ENCODE data around the gene MEGF11. TPM values are rescaled to one million over a fixed set of nuclear protein-coding genes. Genes with fewer than 3 reads are reported as not detected.

The MEGF11 gene
- total RNA-seq, 2 experiments from 2014 or later, result not detected

DNA sequence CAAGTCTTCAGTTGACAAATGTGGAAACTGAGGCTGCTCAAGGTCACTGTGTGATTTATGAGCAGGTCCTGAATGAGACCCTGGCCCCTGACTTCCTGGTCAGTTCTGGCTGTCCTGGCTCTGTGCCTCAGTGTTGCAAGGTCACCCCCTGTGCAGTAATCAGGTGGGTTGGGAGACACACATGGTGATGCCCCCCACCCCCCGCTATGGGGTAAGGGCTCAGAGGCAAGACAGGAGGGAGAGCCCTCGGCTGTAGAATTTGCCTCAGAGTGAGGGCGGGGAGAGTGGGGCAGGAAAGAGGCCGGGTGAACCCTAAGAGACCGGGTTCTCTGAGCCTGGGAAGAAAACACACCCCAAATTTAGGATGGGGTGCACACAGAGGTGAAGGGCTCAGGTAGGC, 98.5 kb downstream of the MEGF11 start:
- CTCF ChIA-PET, result no interaction called here
- POLR2A ChIA-PET, result no interaction called here

GRCh38 chr15:66154581-66154980, 99.0 kb downstream of the MEGF11 start:
- CTCF ChIA-PET, result no interaction called here

DNA sequence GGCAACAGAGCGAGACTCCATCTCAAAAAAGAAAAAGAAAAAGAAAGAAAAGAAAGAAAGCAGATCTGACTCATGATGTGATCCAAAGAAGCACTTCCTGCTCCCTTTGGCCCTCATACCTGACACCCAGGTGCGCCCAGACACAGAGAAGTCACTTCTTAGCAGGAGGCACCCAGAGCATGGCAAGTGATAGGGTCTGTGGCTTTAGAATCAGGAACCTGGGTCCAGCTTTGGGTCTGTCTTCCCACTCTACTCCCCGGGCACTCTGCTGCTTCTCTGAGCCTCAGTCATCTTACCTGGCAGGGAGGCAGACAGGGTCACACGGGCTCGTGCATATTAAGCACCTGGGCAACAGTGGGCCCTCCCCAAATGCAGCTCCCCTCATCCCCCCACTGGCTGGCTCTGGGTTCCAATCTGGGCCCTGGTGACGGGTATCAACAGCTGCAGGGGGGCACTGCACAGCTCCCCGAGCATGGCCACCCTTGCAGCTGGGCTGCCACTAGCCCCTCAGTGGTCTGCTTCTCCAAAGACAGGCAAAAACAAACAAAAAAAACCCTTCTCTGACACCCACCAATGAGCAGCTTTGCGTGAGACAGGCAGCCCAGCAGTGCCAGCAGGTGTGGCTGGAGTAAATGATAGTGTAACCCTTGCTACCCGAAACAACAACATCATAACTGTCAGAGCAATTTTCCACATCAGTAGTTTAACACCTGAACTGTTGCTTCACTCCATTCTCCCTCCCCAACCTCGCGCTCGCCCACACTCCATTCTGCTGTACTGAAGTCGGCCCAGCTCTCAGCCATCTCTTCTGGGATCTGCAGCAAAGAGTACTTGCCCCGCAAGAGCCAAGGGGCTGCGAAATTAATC, 99.8 kb downstream of the MEGF11 start:
- CTCF ChIA-PET, result no interaction called here
- POLR2A ChIA-PET, result no interaction called here

More at GRCh38 chr15:66154581-66154980, 99.0 kb downstream of the MEGF11 start:
- POLR2A ChIA-PET, result no interaction called here

DNA sequence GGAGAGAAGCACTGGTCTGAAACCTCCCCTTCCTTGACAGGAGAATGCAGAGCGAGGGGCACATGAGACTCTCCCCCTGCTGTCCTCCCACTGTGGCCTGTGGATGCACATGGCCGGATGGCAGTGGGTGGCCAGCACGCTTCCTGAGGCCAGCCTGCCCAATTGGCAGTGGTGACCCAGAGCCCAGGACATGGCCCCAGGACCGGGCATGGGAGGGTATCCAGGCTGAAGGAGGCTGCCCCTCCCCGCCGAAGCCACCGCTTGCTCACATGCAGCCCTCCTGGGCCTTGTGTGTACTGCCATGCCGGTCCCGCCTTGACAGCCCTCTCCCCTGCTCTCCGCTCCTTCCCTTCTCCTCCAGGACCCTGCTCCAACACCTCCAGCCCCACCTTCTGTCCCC, 100.9 kb downstream of the MEGF11 start:
- POLR2A ChIA-PET, result no interaction called here
- CTCF ChIA-PET, result no interaction called here

DNA sequence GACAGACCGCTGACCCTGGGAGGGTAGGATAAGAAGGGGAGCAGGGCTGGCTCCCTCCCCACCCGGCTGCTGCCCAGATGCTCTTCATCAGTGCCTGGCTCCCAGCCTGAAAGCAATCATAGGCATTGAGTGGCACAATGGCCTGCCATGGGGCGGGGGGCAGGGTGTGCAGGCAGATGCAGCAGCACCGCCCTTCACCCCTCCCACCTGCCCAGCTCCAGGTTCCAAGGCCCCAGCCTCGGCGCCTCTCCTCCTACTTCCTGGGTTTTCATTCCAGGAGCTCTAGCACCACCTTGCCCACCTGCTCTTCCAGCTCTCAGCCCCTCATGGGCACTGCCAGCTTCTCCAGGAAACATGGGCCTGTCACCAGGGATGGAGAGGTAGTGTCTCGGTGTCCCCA, 101.7 kb downstream of the MEGF11 start:
- POLR2A ChIA-PET, result no interaction called here
- CTCF ChIA-PET, result interaction anchor here (1.3 kb wide), 1 partner anchor 28 kb away, joined by 3 read pairs; no protein-coding TSS in a partner anchor

DNA sequence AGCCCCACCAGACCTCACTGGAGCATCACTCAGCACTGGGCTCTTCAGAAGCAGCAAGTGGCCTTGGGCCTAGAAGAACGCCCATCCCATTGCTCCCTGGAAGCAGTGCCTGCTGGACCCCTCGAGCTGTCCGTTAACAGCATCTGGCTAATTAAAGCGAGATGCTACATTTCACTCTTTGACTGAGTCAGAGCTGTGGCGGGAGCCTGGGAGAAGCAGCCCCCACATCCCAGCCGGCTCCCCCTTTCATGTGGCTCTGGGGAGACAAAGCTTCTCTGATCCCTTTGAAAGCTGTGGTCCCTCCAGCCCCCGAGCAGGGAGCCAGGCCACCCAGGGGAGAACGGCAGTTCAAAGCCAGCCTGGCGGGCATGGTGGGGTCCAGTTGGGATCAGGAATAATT, 103.7 kb downstream of the MEGF11 start:
- ChIA-PET POLR2A (no interaction called here), CTCF (no interaction called here)

- ChIA-PET POLR2A (no interaction called here), CTCF (no interaction called here)
Measured at GRCh38 chr15:66148187-66148586, 105.4 kb downstream of the MEGF11 start.

- CTCF ChIA-PET, result no interaction called here
- POLR2A ChIA-PET, result no interaction called here
Measured at GRCh38 chr15:66147440-66147839, 106.1 kb downstream of the MEGF11 start.

DNA sequence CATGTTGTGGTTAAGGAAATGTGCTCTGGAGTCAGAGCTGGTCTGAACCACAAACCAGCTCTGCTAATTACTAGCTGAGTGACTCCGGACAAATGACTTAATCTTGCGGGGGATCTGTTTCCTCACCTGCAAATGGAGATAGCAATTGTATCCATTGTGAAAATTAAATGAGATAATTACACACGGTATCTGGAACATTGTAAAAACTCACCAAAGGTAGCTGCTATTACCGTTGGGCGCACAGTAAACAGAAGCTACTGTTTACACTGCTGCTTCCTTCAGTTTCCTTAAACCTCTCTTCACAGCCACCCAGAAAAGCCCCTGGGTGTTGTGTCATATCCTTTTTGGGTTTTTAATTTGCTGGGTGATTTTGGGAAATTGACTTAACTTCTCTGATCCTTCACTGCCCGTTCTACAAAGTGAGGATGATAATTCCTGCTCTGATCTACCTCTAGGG, 107.8 kb downstream of the MEGF11 start:
- CTCF ChIA-PET, result no interaction called here
- POLR2A ChIA-PET, result no interaction called here

- CTCF ChIA-PET, result no interaction called here
- POLR2A ChIA-PET, result no interaction called here
Measured at GRCh38 chr15:66144978-66145725, 108.4 kb downstream of the MEGF11 start.

DNA sequence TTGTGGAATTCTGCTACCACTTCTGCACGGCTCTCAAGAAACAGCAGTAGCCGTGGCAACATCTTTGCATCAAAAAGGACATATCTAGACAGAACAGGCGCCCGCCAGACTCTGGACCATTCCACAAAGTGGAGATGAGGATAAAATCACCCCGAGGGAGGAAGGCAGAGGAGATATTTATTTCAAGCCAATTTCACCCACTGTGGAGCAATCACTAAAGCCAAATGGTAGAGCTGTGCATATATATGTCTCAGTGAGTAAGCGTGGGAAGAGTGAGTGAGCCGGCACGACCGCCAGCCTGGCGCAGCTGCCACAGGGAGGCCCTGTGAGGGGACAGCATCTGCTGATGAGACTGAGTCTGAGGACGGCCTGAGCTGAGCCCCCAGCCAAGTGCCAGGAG, 111.3 kb downstream of the MEGF11 start:
- CTCF ChIA-PET, result no interaction called here
- POLR2A ChIA-PET, result no interaction called here

DNA sequence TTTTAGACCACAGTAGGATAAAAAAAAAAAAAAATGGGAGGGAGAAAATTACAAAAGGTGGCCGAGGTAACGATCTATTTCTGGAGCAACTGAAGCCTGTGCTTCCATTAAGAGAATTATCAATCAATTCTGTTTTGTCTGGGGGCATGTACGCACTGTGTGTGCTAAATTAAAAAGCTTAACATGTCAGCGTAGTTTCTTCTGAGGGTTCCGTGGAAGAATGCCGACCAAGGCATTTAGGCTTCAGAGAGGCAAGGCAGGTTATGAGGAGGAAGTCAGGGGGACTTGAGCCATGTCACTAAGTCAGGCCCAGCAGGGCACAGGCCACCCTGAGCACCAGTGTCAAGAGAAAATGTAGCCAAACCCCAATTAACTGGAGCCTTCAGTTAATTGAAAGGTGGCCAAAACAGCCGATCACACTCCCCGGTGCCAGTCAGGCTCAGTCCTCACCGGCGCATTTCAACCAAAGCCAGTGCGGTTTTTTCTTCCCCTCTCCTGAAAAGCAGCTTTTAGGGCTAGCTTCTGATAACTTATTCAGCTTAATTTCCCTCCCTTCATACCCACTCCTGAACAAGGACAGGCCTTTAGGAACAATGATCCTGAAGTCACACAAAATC, 113.9 kb downstream of the MEGF11 start:
- CTCF ChIA-PET, result no interaction called here
- POLR2A ChIA-PET, result no interaction called here

DNA sequence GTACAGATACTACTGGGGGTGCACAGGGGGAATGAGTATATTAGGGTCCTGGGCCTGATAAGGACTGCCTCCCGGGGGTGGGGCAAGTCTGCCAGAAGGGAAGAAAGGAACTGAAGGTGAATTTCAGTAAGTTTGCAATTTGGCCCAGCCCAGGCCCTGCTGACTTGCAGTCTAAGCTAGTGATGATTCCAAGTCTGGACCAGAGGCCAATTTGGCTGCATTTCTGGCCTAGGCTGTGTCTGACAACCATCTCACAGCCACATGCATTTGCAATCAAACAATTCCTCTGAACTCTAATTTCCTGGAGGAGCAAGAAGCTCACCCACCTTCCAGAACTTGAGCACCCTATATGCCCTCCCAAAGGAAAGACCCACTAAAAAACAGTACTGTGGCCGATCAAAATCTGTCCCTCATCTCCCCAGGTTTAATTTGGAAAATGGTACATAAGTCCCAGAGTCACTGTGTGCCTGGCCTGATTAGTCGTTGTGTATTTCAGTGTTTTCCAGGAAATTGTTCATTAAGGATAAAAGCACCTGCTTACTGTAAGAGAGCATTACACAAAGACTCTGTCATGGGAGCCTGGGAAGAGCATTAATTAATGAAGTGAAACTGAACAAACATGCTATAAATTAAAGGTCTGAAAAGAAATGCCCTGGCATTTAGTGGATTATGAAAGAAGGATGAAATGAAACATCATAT, 114.5 kb downstream of the MEGF11 start:
- ChIA-PET POLR2A (no interaction called here), CTCF (no interaction called here)

- ChIA-PET CTCF (no interaction called here), POLR2A (no interaction called here)
Measured at GRCh38 chr15:66138096-66138783, 115.3 kb downstream of the MEGF11 start.

- ChIA-PET CTCF (no interaction called here), POLR2A (no interaction called here)
Measured at GRCh38 chr15:66136948-66137347, 116.6 kb downstream of the MEGF11 start.

- ChIA-PET CTCF (no interaction called here), POLR2A (no interaction called here)
Measured at GRCh38 chr15:66135664-66136063, 117.9 kb downstream of the MEGF11 start.

- ChIA-PET CTCF (no interaction called here), POLR2A (no interaction called here)
Measured at GRCh38 chr15:66134284-66134683, 119.3 kb downstream of the MEGF11 start.

GRCh38 chr15:66133247-66133885, 120.2 kb downstream of the MEGF11 start:
- CTCF ChIA-PET, result no interaction called here

GRCh38 chr15:66132251-66132816, 121.2 kb downstream of the MEGF11 start:
- ChIA-PET POLR2A (no interaction called here), CTCF (no interaction called here)

More at GRCh38 chr15:66133247-66133885, 120.2 kb downstream of the MEGF11 start:
- POLR2A ChIA-PET, result no interaction called here
